Measurements from ENCODE around the gene FRMD3.
"Not testable (repeated sequence)": the region's sequence is repeated elsewhere in the genome, so short reads cannot be mapped to it uniquely, and the experiment has no call there.

Gene FRMD3

GRCh38 chr9:83521411-83521810 is 16.8 kb downstream of the FRMD3 start:
- no peak for DNase-seq

GRCh38 chr9:83521011-83521410 is 17.2 kb downstream of the FRMD3 start:
- DNase-seq: no peak

- no peak for DNase-seq
Observed at GRCh38 chr9:83520292-83520691, 17.9 kb downstream of the FRMD3 start.

GRCh38 chr9:83517980-83518379 is 20.2 kb downstream of the FRMD3 start:
- not testable (repeated sequence) for DNase-seq

GRCh38 chr9:83514767-83515166 is 23.4 kb downstream of the FRMD3 start:
- DNase-seq: no peak

GRCh38 chr9:83512621-83513020 is 25.6 kb downstream of the FRMD3 start:
- no peak for DNase-seq

- no peak for DNase-seq
Observed at GRCh38 chr9:83511051-83511450, 27.1 kb downstream of the FRMD3 start.

- no peak for DNase-seq
Observed at GRCh38 chr9:83509402-83509801, 28.8 kb downstream of the FRMD3 start.

GRCh38 chr9:83508067-83508466 is 30.1 kb downstream of the FRMD3 start:
- DNase-seq: no peak

GRCh38 chr9:83505282-83505681 is 32.9 kb downstream of the FRMD3 start:
- DNase-seq: peak; percentile 80

GRCh38 chr9:83503866-83504265 is 34.3 kb downstream of the FRMD3 start:
- no peak for DNase-seq

GRCh38 chr9:83501565-83501964 is 36.6 kb downstream of the FRMD3 start:
- DNase-seq: no peak

- DNase-seq: no peak
Observed at GRCh38 chr9:83497441-83497840, 40.8 kb downstream of the FRMD3 start.

- DNase-seq: no peak
Observed at GRCh38 chr9:83491995-83492394, 46.2 kb downstream of the FRMD3 start.

- no peak for DNase-seq
Observed at GRCh38 chr9:83491413-83491812, 46.8 kb downstream of the FRMD3 start.

- no peak for DNase-seq
Observed at GRCh38 chr9:83489961-83490360, 48.2 kb downstream of the FRMD3 start.

- no peak for DNase-seq
Observed at GRCh38 chr9:83484990-83485389, 53.2 kb downstream of the FRMD3 start.

GRCh38 chr9:83483223-83483622 is 55.0 kb downstream of the FRMD3 start:
- no peak for DNase-seq

- DNase-seq: no peak
Observed at GRCh38 chr9:83479765-83480164, 58.4 kb downstream of the FRMD3 start.

- DNase-seq: no peak
Observed at GRCh38 chr9:83477571-83477970, 60.6 kb downstream of the FRMD3 start.

GRCh38 chr9:83477120-83477519 is 61.1 kb downstream of the FRMD3 start:
- DNase-seq: no peak

- DNase-seq: no peak
Observed at GRCh38 chr9:83476513-83476912, 61.7 kb downstream of the FRMD3 start.

- no peak for DNase-seq
Observed at GRCh38 chr9:83475741-83476140, 62.5 kb downstream of the FRMD3 start.

- DNase-seq: no peak
Observed at GRCh38 chr9:83474631-83475030, 63.6 kb downstream of the FRMD3 start.

GRCh38 chr9:83473488-83473971 is 64.7 kb downstream of the FRMD3 start:
- no peak for DNase-seq

- no peak for DNase-seq
Observed at GRCh38 chr9:83472764-83473163, 65.4 kb downstream of the FRMD3 start.

All from NCI-H1092 (cell line).